Measurements from ENCODE around the gene KRTCAP2. TPM values are rescaled to one million over a fixed set of nuclear protein-coding genes. Genes with fewer than 3 reads are reported as not detected.
"Not testable (repeated sequence)": the region's sequence is repeated elsewhere in the genome, so short reads cannot be mapped to it uniquely, and the experiment has no call there.

KRTCAP2 gene
- 158 TPM for polyA plus RNA-seq (2013)

DNA sequence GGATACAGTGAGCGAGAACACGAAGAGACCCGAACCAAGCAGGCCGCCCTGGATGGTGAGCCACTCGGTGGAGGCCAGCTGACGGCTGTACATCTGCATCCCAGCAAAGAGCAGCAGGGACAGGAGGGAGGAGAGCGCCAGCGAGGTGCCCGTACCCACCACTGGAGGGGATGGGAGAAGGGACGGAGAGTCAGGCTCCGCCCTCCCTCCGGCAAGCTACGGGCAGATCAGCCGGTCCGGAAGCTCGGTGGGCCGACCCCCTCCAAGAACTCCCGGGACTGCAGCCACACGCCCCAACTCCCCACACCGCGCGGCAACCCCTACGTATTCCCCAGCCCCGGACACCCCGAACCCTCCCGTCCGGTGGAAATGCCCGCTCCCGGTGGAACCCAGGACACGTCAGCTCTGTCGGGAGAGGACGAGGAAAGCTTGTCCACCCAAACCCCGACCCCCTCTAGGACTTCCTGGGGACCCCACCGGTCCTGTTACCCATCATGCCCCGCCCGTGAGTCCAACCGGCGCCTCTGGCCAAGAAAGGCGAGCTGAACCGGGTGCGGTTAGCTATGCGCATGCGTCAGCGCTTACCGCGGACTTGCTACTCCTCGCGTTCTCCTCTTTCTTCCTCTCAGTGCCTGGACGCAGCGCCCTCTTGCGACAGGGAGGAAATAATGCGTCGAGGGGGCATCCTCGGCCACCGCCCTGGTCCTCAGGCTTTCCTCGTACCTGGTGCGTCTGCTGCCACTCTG is at the start of gene KRTCAP2:
KRTCAP2 (minus strand) TSS at position 573 of the 746 bp plus-strand sequence; CDS start at position 493, 80 bp downstream.
- ChIA-PET CTCF (interaction anchor here (0.7 to 11.0 kb wide), 28 partner anchors 12 to 420 kb away, joined by 3 to 258 read pairs (median 5); partner anchors contain the start of genes DPM3, EFNA1, MTX1 and SLC50A1), POLR2A (interaction anchor here (0.9 to 1.5 kb wide), 5 partner anchors 21 to 122 kb away, joined by 3 to 8 read pairs (median 5); partner anchors contain the start of genes ADAM15 and SLC50A1)
- 0% methylated on average over 38 of the region's 57 CpGs for WGBS (ENCODE audit: insufficient coverage)
- Histone ChIP-seq H3K4me1 (ENCODE audit: control extremely low read depth in 1 of 4, control insufficient read depth in 4 of 4, insufficient read depth in 4 of 4, low read length in 3 of 4) (peaks cover 0 to 47% (median 41%) of the 10 kb centered on the region in 4 experiments), H3K27ac (ENCODE audit: insufficient read depth in 1 of 2, low read depth in 1 of 2, low read length in 2 of 2, poor library complexity in 1 of 2, severe bottlenecking in 2 of 2) (peak within 1 kb of the TSS; percentile 84 to 93), H3K36me3 (ENCODE audit: control insufficient read depth in 4 of 4, insufficient read depth in 4 of 4, low read length in 3 of 4) (peaks cover 10 to 35% (median 19%) of the 10 kb centered on the region in 4 experiments), H3K9me3 (ENCODE audit: control extremely low read depth in 1 of 5, control insufficient read depth in 4 of 5, insufficient read depth in 2 of 5, low read depth in 1 of 5, low read length in 4 of 5) (no peaks in the 10 kb centered on the region), H3K27me3 (replicated peaks in 2 of 5; ENCODE audit: control insufficient read depth in 4 of 5, insufficient read depth in 5 of 5, low read length in 4 of 5) (no peaks in the 10 kb centered on the region), H3K4me3 (ENCODE audit: control insufficient read depth in 1 of 7, extremely low read depth in 1 of 7, insufficient read depth in 4 of 7, low read depth in 2 of 7, low read length in 6 of 7) (peak within 1 kb of the TSS; percentile 77 to 95 (median 88))
- peak; percentile 95 to 97 (median 96) for DNase-seq

DNA sequence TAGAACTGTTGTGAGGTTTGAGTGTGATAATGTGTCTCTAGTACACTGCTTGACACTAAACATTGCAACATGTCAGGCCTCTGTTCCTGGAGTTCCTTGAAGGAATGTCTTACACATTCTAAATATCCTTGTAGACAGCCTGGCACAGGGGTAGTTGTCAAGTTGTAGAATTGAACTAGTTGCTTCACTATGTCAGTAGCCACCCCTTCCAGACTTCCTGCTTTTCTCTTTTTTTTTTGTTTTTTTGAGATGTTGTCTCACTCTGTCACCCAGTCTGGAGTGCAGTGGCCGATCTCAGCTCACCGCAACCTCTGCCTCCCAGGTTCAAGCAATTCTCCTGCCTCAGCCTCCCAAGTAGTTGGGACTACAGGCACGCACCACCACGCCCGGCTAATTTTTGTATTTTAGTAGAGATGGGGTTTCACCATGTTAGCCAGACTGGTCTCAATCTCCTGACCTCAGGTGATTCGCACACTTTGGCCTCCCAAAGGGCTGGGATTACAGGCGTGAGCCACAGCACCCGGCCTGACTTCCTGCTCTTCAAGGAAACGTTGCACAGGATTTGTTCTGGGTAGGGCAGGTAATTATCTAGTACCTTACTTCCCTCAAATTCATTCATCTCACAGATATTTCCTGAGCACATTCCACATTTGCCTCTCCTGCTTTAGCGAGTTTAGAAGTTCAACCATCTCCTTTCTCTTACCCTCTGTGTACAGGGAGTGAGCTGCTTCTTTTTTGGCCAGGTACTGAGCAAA is 47.3 kb upstream of the KRTCAP2 start:
- POLR2A ChIA-PET; DNase-seq; H3K4me3 ChIP-seq (ENCODE audit: control insufficient read depth in 1 of 7, extremely low read depth in 1 of 7, insufficient read depth in 4 of 7, low read depth in 2 of 7, low read length in 6 of 7); H3K27ac ChIP-seq (ENCODE audit: insufficient read depth in 1 of 2, low read depth in 1 of 2, low read length in 2 of 2, poor library complexity in 1 of 2, severe bottlenecking in 2 of 2); H3K9me3 ChIP-seq (ENCODE audit: control extremely low read depth in 1 of 5, control insufficient read depth in 4 of 5, insufficient read depth in 2 of 5, low read depth in 1 of 5, low read length in 4 of 5); H3K27me3 ChIP-seq (replicated peaks in 2 of 5; ENCODE audit: control insufficient read depth in 4 of 5, insufficient read depth in 5 of 5, low read length in 4 of 5): not testable (repeated sequence)
- Histone ChIP-seq H3K4me1 (ENCODE audit: control extremely low read depth in 1 of 4, control insufficient read depth in 4 of 4, insufficient read depth in 4 of 4, low read length in 3 of 4) (peaks cover 15 to 44% (median 29%) of the 10 kb centered on the region in 4 experiments), H3K36me3 (ENCODE audit: control insufficient read depth in 4 of 4, insufficient read depth in 4 of 4, low read length in 3 of 4) (peaks cover 3 to 13% (median 5%) of the 10 kb centered on the region in 4 experiments)
- WGBS (ENCODE audit: insufficient coverage), result 92% methylated on average over 4 of the region's 10 CpGs
- CTCF ChIA-PET, result interaction anchor here (4.0 kb wide), 1 partner anchor 14 kb away, joined by 15 read pairs; the partner anchor contains the start of gene THBS3

DNA sequence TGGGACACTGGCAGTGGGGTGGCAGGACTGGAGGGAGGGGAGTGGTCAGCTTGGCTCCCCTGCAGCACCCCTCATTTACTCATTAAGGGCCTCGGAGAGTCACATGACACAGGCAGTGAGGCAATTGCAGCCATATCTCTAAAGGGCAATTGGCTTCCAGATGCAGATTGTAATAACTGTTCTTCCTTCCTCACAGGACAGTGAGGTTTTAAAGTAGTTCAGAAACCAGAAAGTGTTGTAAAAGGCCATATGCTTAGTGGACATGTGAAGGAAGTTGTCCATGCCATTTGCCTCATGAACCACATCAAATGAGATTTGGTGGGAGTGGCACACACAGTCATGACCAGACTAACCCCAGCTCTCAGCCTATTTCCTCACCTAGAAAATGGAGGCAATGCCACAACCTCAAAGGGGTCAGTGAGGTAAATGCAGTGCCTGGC is 46.5 kb upstream of the KRTCAP2 start:
- CTCF ChIA-PET, result interaction anchor here (1.0 to 4.0 kb wide), 3 partner anchors 13 to 31 kb away, joined by 3 to 15 read pairs (median 7); partner anchors contain the start of gene THBS3
- Histone ChIP-seq H3K27ac (ENCODE audit: insufficient read depth in 1 of 2, low read depth in 1 of 2, low read length in 2 of 2, poor library complexity in 1 of 2, severe bottlenecking in 2 of 2) (peak overlapping the region in 1 of 2 experiments; percentile 43), H3K4me1 (ENCODE audit: control extremely low read depth in 1 of 4, control insufficient read depth in 4 of 4, insufficient read depth in 4 of 4, low read length in 3 of 4) (peaks cover 13 to 37% (median 25%) of the 10 kb centered on the region in 4 experiments), H3K27me3 (replicated peaks in 2 of 5; ENCODE audit: control insufficient read depth in 4 of 5, insufficient read depth in 5 of 5, low read length in 4 of 5) (no peaks in the 10 kb centered on the region), H3K4me3 (ENCODE audit: control insufficient read depth in 1 of 7, extremely low read depth in 1 of 7, insufficient read depth in 4 of 7, low read depth in 2 of 7, low read length in 6 of 7) (peak overlapping the region in 4 of 7 experiments; percentile 13 to 58 (median 39)), H3K9me3 (ENCODE audit: control extremely low read depth in 1 of 5, control insufficient read depth in 4 of 5, insufficient read depth in 2 of 5, low read depth in 1 of 5, low read length in 4 of 5) (no peaks in the 10 kb centered on the region), H3K36me3 (ENCODE audit: control insufficient read depth in 4 of 4, insufficient read depth in 4 of 4, low read length in 3 of 4) (peaks cover 3 to 20% (median 10%) of the 10 kb centered on the region in 4 experiments)
- POLR2A ChIA-PET, result interaction anchor here (0.9 kb wide), 1 partner anchor 43 kb away, joined by 3 read pairs; the partner anchor contains the start of gene SCAMP3
- 33% methylated on average over 1 of the region's 1 CpG for WGBS (ENCODE audit: insufficient coverage)
- DNase-seq, result peak in 2 of 3 donors; percentile 49 to 52

DNA sequence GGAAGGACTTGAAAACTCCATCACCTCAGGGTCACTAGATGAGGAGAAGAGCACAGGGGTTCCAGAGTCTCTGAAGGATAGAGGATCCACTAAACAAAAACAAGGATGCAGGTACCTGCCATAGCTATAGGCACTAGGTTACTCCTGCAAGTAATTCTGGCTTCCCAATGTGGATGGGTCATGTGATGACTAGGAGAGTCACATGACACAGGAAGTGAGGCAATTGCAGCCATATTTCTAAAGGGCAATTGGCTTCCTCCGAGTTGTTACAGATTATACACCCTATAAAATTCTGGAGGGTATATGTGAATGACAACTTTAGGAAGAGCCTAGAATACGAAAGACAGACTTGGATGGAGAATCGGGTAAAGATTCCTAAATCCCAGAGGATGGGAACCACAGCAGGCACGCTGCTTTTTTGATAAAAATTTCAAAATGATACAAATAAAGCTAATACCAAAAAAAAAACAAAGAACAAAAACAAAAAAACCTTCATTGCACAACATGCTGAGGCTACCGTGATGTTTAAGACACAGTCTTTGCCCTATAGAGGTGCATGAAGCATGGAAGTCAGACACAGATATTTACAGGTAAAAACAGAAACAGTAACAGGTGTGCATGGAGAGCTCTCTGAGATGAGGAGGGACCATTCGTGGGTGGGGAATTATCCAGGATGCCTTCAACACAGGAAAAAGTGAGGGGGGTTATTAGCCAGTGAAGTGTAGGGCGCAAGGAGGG is 45.9 kb upstream of the KRTCAP2 start:
- 50% methylated on average over 2 of the region's 7 CpGs for WGBS (ENCODE audit: insufficient coverage)
- peak overlapping the region in 1 of 2 experiments; percentile 43 for H3K27ac ChIP-seq (ENCODE audit: insufficient read depth in 1 of 2, low read depth in 1 of 2, low read length in 2 of 2, poor library complexity in 1 of 2, severe bottlenecking in 2 of 2)
- peaks cover 3 to 20% (median 9%) of the 10 kb centered on the region in 4 experiments for H3K36me3 ChIP-seq (ENCODE audit: control insufficient read depth in 4 of 4, insufficient read depth in 4 of 4, low read length in 3 of 4)
- H3K27me3 ChIP-seq (replicated peaks in 2 of 5; ENCODE audit: control insufficient read depth in 4 of 5, insufficient read depth in 5 of 5, low read length in 4 of 5), result no peaks in the 10 kb centered on the region
- ChIA-PET POLR2A (interaction anchor here (0.9 kb wide), 2 partner anchors 43 to 44 kb away, joined by 3 read pairs; partner anchors contain the start of gene SCAMP3), CTCF (interaction anchor here (0.7 to 4.0 kb wide), 4 partner anchors 12 to 32 kb away, joined by 3 to 15 read pairs (median 5); partner anchors contain the start of gene THBS3)
- H3K4me3 ChIP-seq (ENCODE audit: control insufficient read depth in 1 of 7, extremely low read depth in 1 of 7, insufficient read depth in 4 of 7, low read depth in 2 of 7, low read length in 6 of 7), result peak overlapping the region in 5 of 7 experiments; percentile 13 to 58 (median 28)
- no peaks in the 10 kb centered on the region for H3K9me3 ChIP-seq (ENCODE audit: control extremely low read depth in 1 of 5, control insufficient read depth in 4 of 5, insufficient read depth in 2 of 5, low read depth in 1 of 5, low read length in 4 of 5)
- DNase-seq, result peak; percentile 38 to 77 (median 73)
- H3K4me1 ChIP-seq (ENCODE audit: control extremely low read depth in 1 of 4, control insufficient read depth in 4 of 4, insufficient read depth in 4 of 4, low read length in 3 of 4), result peaks cover 13 to 33% (median 21%) of the 10 kb centered on the region in 4 experiments

DNA sequence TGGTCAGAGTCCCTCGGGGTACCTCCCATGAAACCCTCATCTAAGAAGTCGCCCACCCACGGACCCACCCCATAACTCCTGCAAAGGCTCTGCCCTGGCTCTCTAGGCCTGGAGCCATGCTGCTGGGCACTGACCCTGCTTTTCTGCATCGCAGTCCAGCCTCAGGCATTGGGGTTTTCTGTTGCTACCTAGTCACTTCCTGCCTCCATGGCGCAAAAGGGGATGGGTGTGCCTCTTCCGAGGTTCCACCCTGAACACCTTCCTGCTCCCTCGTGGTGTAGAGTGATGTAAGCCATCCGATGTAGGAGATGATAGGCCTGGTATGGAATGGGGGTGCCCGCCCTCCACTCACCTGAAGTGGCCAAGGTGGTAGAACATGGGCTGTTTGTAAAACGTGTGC is 41.6 kb upstream of the KRTCAP2 start:
- H3K9me3 ChIP-seq (ENCODE audit: control extremely low read depth in 1 of 5, control insufficient read depth in 4 of 5, insufficient read depth in 2 of 5, low read depth in 1 of 5, low read length in 4 of 5); DNase-seq; H3K27me3 ChIP-seq (replicated peaks in 2 of 5; ENCODE audit: control insufficient read depth in 4 of 5, insufficient read depth in 5 of 5, low read length in 4 of 5); H3K4me3 ChIP-seq (ENCODE audit: control insufficient read depth in 1 of 7, extremely low read depth in 1 of 7, insufficient read depth in 4 of 7, low read depth in 2 of 7, low read length in 6 of 7); H3K27ac ChIP-seq (ENCODE audit: insufficient read depth in 1 of 2, low read depth in 1 of 2, low read length in 2 of 2, poor library complexity in 1 of 2, severe bottlenecking in 2 of 2); CTCF ChIA-PET; POLR2A ChIA-PET: not testable (repeated sequence)
- Histone ChIP-seq H3K36me3 (ENCODE audit: control insufficient read depth in 4 of 4, insufficient read depth in 4 of 4, low read length in 3 of 4) (peaks cover 6 to 31% (median 10%) of the 10 kb centered on the region in 4 experiments), H3K4me1 (ENCODE audit: control extremely low read depth in 1 of 4, control insufficient read depth in 4 of 4, insufficient read depth in 4 of 4, low read length in 3 of 4) (peaks cover 12 to 19% (median 14%) of the 10 kb centered on the region in 4 experiments)
- WGBS (ENCODE audit: insufficient coverage), result 83% methylated on average over 1 of the region's 10 CpGs

DNA sequence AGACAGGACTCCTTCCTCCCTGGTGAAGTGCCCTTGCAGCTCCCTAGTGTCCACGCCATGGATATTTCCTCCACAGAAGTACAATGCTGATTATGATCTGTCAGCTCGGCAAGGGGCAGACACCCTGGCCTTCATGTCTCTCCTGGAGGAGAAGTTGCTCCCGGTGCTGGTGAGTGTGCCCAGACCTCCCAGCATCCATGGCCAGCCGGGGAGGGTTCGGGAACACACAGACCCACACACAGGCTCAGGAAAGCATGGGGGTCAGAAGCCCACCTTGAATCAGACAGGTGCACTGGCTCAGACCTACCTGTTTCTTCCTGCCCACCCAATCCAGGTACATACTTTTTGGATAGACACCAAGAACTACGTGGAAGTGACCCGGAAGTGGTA is 38.9 kb upstream of the KRTCAP2 start:
- H3K4me3 ChIP-seq (ENCODE audit: control insufficient read depth in 1 of 7, extremely low read depth in 1 of 7, insufficient read depth in 4 of 7, low read depth in 2 of 7, low read length in 6 of 7); H3K9me3 ChIP-seq (ENCODE audit: control extremely low read depth in 1 of 5, control insufficient read depth in 4 of 5, insufficient read depth in 2 of 5, low read depth in 1 of 5, low read length in 4 of 5); DNase-seq; POLR2A ChIA-PET; H3K27me3 ChIP-seq (replicated peaks in 2 of 5; ENCODE audit: control insufficient read depth in 4 of 5, insufficient read depth in 5 of 5, low read length in 4 of 5); H3K27ac ChIP-seq (ENCODE audit: insufficient read depth in 1 of 2, low read depth in 1 of 2, low read length in 2 of 2, poor library complexity in 1 of 2, severe bottlenecking in 2 of 2): not testable (repeated sequence)
- CTCF ChIA-PET, result interaction anchor here (1.1 kb wide), 1 partner anchor 16 kb away, joined by 3 read pairs; no protein-coding TSS in a partner anchor
- Histone ChIP-seq H3K36me3 (ENCODE audit: control insufficient read depth in 4 of 4, insufficient read depth in 4 of 4, low read length in 3 of 4) (peaks cover 6 to 29% (median 9%) of the 10 kb centered on the region in 4 experiments), H3K4me1 (ENCODE audit: control extremely low read depth in 1 of 4, control insufficient read depth in 4 of 4, insufficient read depth in 4 of 4, low read length in 3 of 4) (peaks cover 16 to 28% (median 26%) of the 10 kb centered on the region in 4 experiments)
- WGBS (ENCODE audit: insufficient coverage), result 97% methylated on average over 3 of the region's 7 CpGs

All from common myeloid progenitor, CD34-positive (primary cell).